Measurements from ENCODE around the gene BBS2.
"Not testable (repeated sequence)": the region's sequence is repeated elsewhere in the genome, so short reads cannot be mapped to it uniquely, and the experiment has no call there.

BBS2 gene

GRCh38 chr16:56518425-56518824 lies 1.4 kb downstream of the BBS2 start:
- DNase-seq (ENCODE audit: low spot score): no peak

GRCh38 chr16:56517206-56517605 lies 2.6 kb downstream of the BBS2 start:
- no peak for DNase-seq (ENCODE audit: low spot score)

GRCh38 chr16:56515665-56516064 lies 4.2 kb downstream of the BBS2 start:
- DNase-seq (ENCODE audit: low spot score): no peak

GRCh38 chr16:56514845-56515244 lies 5.0 kb downstream of the BBS2 start:
- no peak for DNase-seq (ENCODE audit: low spot score)

- peak; percentile 71 for DNase-seq (ENCODE audit: low spot score)
Observed at GRCh38 chr16:56513972-56514371, 5.9 kb downstream of the BBS2 start.

GRCh38 chr16:56513091-56513490 lies 6.7 kb downstream of the BBS2 start:
- no peak for DNase-seq (ENCODE audit: low spot score)

GRCh38 chr16:56512025-56512424 lies 7.8 kb downstream of the BBS2 start:
- no peak for DNase-seq (ENCODE audit: low spot score)

GRCh38 chr16:56510544-56510943 lies 9.3 kb downstream of the BBS2 start:
- no peak for DNase-seq (ENCODE audit: low spot score)

- DNase-seq (ENCODE audit: low spot score): no peak
Observed at GRCh38 chr16:56506941-56507340, 12.9 kb downstream of the BBS2 start.

- DNase-seq (ENCODE audit: low spot score): no peak
Observed at GRCh38 chr16:56505181-56505580, 14.6 kb downstream of the BBS2 start.

- DNase-seq (ENCODE audit: low spot score): no peak
Observed at GRCh38 chr16:56493815-56494214, 26.0 kb downstream of the BBS2 start.

- DNase-seq (ENCODE audit: low spot score): no peak
Observed at GRCh38 chr16:56493126-56493525, 26.7 kb downstream of the BBS2 start.

- DNase-seq (ENCODE audit: low spot score): no peak
Observed at GRCh38 chr16:56491657-56492261, 28.1 kb downstream of the BBS2 start.

GRCh38 chr16:56488868-56489267 lies 31.0 kb downstream of the BBS2 start:
- not testable (repeated sequence) for DNase-seq (ENCODE audit: low spot score)

- peak; percentile 64 for DNase-seq (ENCODE audit: low spot score)
Observed at GRCh38 chr16:56488035-56488434, 31.8 kb downstream of the BBS2 start.

GRCh38 chr16:56483394-56483793 lies 36.4 kb downstream of the BBS2 start:
- no peak for DNase-seq (ENCODE audit: low spot score)

GRCh38 chr16:56482683-56483236 lies 37.1 kb downstream of the BBS2 start:
- no peak for DNase-seq (ENCODE audit: low spot score)

- no peak for DNase-seq (ENCODE audit: low spot score)
Observed at GRCh38 chr16:56481468-56482122, 38.2 kb downstream of the BBS2 start.

GRCh38 chr16:56480776-56481467 lies 38.9 kb downstream of the BBS2 start:
- DNase-seq (ENCODE audit: low spot score): peak; percentile 79

- DNase-seq (ENCODE audit: low spot score): no peak
Observed at GRCh38 chr16:56479469-56479868, 40.4 kb downstream of the BBS2 start.

GRCh38 chr16:56478281-56479049 lies 41.4 kb downstream of the BBS2 start:
- DNase-seq (ENCODE audit: low spot score): no peak
